Kidney (tissue), 14 donors: Measurements from ENCODE around the gene SF3B2. TPM values are rescaled to one million over a fixed set of nuclear protein-coding genes. Genes with fewer than 3 reads are reported as not detected.

Source experiments
- DNase-seq, 5 donors: peaks; one replicate each; pipeline ENCODE4 v3.0.0-alpha.2; 2013 to 2020
- FAIRE-seq: peaks from 2 replicates; lab custom pipeline; 2012; peaks lifted over from hg19 to GRCh38; lab: Jason Lieb, UNC
- H3K27ac ChIP-seq, 2 donors: one replicate each; pipeline ENCODE4 v1.7.0; 2013; ENCODE audit warnings: low read depth in 2 of 2, low read length in 2 of 2, inconsistent platforms in 1 of 2
- H3K27me3 ChIP-seq: one replicate; pipeline ENCODE4 v1.7.1; 2013; ENCODE audit warnings: low read length, inconsistent platforms; ENCODE audit not compliant: control insufficient read depth, insufficient read depth
- H3K36me3 ChIP-seq, 3 donors: one replicate each; pipeline versions ENCODE4 v1.7.0 to v1.7.1; 2013; ENCODE audit warnings: low read length in 3 of 3, control low read depth in 1 of 3, inconsistent platforms in 1 of 3; ENCODE audit not compliant: insufficient read depth in 3 of 3, control insufficient read depth in 2 of 3
- H3K4me1 ChIP-seq, 3 donors: one replicate each; pipeline versions ENCODE4 v1.7.0 to v1.7.1; 2013; ENCODE audit warnings: low read length in 3 of 3, inconsistent platforms in 1 of 3, low read depth in 1 of 3; ENCODE audit not compliant: control insufficient read depth in 2 of 3, insufficient read depth in 2 of 3
- H3K4me3 ChIP-seq, 3 donors: one replicate each; pipeline versions ENCODE4 v1.7.0 to v1.8.1; 2013; ENCODE audit warnings: low read length in 3 of 3, control low read depth in 1 of 3, inconsistent platforms in 1 of 3
- H3K9ac ChIP-seq, 3 donors: one replicate each; pipeline versions ENCODE4 v1.7.0 to v1.7.1; 2013; ENCODE audit warnings: low read length in 3 of 3, control low read depth in 1 of 3, inconsistent platforms in 1 of 3
- H3K9me3 ChIP-seq, 3 donors: one replicate each; pipeline versions ENCODE4 v1.7.0 to v1.7.1; 2013; ENCODE audit warnings: low read length in 3 of 3, control low read depth in 1 of 3, inconsistent platforms in 1 of 3; ENCODE audit not compliant: control insufficient read depth in 2 of 3, insufficient read depth in 1 of 3
- CTCF ChIP-seq: IDR thresholded peaks from 3 replicates; pipeline ENCODE4 v1.5.1; 2012; ENCODE audit warnings: mild to moderate bottlenecking, moderate library complexity, borderline replicate concordance; ENCODE audit not compliant: insufficient read depth; ENCODE audit errors: extremely low read depth
- intact Hi-C: fragments of 100-400 bp; cut with DNase I; formaldehyde crosslinking; loops from one replicate; pipeline ENCODE4 v1.11.1; 2022
- polyA plus RNA-seq: library from polyadenylated mRNA; stranded (reverse); fragments of 350-450 nt; fragmentation: Illumina TruSeq; extraction: RNeasy Lipid Tissue Mini Kit (QIAGEN cat#74804); gene quantifications from one replicate; pipeline ENCODE4 v1.2.3, GENCODE V29; 2014; ENCODE audit warnings: low read depth, low replicate concordance; ENCODE audit not compliant: insufficient read depth
- total RNA-seq: library from RNA; stranded (reverse); fragmentation: NEBNext Ultra II Directional; extraction: Animal tissue kit (Norgen Biotek cat#: 25700); gene quantifications from one replicate; pipeline ENCODE4 v1.2.1, GENCODE V29; 2021
- donor health status: control.
- donor health status: control.
- donor health status: control.
- donor health status: control.
- donor health status: control.
- donor health status: DM: yes; HTN: yes; CAD: no.
- donor health status: Normal renal cell carcinoma (clear cell type).

Gene SF3B2
- total and polyA plus RNA-seq, 2 donors from 2014 or later: 114 to 172 TPM

DNA sequence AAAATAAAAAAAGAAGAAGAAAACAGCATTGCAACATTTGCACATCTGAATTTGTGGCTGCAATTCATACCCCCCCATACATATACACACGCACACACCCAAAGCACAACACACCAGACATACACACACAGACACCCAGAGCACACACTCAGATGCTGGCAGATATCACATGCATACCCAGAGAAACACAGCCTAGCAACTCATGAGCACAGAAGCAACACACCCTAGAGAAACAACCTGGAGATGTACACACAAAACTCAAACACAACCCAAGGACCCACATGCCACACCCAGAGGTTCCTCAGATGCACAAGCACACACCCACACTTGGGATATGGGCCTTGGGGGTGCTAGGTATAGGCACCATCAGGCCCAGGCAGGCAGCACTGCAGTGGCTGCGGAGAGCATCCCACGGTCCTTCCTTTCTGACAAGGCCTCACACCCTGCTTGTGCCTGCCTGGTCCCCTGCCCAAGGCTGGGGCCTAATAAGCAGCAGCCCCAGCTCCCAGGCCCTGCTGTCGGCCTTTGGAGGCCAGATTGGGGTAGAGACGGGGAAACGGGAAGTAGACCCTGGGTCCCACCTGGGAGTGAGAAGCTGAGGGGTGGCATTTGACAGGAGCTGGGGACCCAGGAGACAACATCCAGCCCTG lies 37.2 kb upstream of the SF3B2 start:
- H3K36me3 ChIP-seq: no peaks in the 10 kb centered on the region
- peak in 1 of 5 donors; percentile 53 for DNase-seq
- no peak overlapping the region for H3K27ac ChIP-seq
- no peak overlapping the region for H3K4me3 ChIP-seq
- no peaks in the 10 kb centered on the region for H3K9me3 ChIP-seq
- TF ChIP-seq CTCF: no peak
- FAIRE-seq: no peak
- H3K4me1 ChIP-seq: peaks cover 0 to 3% (median 0%) of the 10 kb centered on the region in 3 donors
- H3K27me3 ChIP-seq: peaks cover 9% of the 10 kb centered on the region
- intact Hi-C loops: no loop called here
- no peak overlapping the region for H3K9ac ChIP-seq

DNA sequence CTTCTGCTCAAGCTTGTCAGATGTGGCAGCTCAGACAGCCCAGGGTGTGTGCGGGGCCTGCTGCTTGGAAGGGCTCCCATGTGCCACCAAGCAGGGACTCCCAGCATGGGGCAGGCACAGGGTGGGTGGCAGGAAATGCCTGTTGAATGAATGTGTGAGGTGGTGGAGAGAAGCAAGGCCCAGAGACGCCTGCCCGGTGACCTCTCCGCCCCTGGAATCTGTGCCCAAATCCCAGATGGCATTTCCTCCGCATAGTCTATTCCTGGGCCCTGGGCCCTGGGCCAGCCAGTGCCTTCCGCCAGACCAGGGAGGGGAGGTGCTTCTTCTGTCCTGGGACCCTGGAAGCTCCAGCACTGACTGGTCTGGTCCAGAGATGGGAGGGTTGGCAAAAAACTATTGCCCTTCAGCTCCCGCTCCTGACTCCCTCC lies 36.7 kb upstream of the SF3B2 start:
- no peak overlapping the region for H3K9ac ChIP-seq
- no peak overlapping the region for H3K4me3 ChIP-seq
- intact Hi-C loops: no loop called here
- TF ChIP-seq CTCF: no peak
- H3K36me3 ChIP-seq: no peaks in the 10 kb centered on the region
- H3K9me3 ChIP-seq: no peaks in the 10 kb centered on the region
- FAIRE-seq (no peak), DNase-seq (peak in 1 of 5 donors; percentile 81)
- no peak overlapping the region for H3K27ac ChIP-seq
- H3K27me3 ChIP-seq: peaks cover 9% of the 10 kb centered on the region
- peaks cover 0 to 3% (median 0%) of the 10 kb centered on the region in 3 donors for H3K4me1 ChIP-seq

GRCh38 chr11:66015936-66016792 lies 36.0 kb upstream of the SF3B2 start:
- peaks cover 7% of the 10 kb centered on the region for H3K27me3 ChIP-seq
- peaks cover 0 to 3% (median 0%) of the 10 kb centered on the region in 3 donors for H3K4me1 ChIP-seq
- TF ChIP-seq CTCF: no peak
- H3K27ac ChIP-seq: no peak overlapping the region
- peak in 1 of 5 donors; percentile 59 for DNase-seq
- H3K36me3 ChIP-seq: no peaks in the 10 kb centered on the region
- H3K9me3 ChIP-seq: no peaks in the 10 kb centered on the region
- intact Hi-C loops: no loop called here
- no peak overlapping the region for H3K9ac ChIP-seq
- no peak for FAIRE-seq
- no peak overlapping the region for H3K4me3 ChIP-seq
